ENCODE data around the gene KIAA0513.
"Not testable (repeated sequence)": the region's sequence is repeated elsewhere in the genome, so short reads cannot be mapped to it uniquely, and the experiment has no call there.

KIAA0513 gene

GRCh38 chr16:85096921-85097320 lies 69.3 kb downstream of the KIAA0513 start:
- no peak overlapping the region for H3K4me3 ChIP-seq (ENCODE audit: low read length)
- no peak for DNase-seq (ENCODE audit: low read depth, low spot score)

- DNase-seq (ENCODE audit: low read depth, low spot score): no peak
- no peak overlapping the region for H3K4me3 ChIP-seq (ENCODE audit: low read length)
Observed at GRCh38 chr16:85098565-85098964, 71.0 kb downstream of the KIAA0513 start.

GRCh38 chr16:85100265-85100664 lies 72.7 kb downstream of the KIAA0513 start:
- H3K4me3 ChIP-seq (ENCODE audit: low read length): no peak overlapping the region
- no peak for DNase-seq (ENCODE audit: low read depth, low spot score)

- no peak for DNase-seq (ENCODE audit: low read depth, low spot score)
- H3K4me3 ChIP-seq (ENCODE audit: low read length): no peak overlapping the region
Observed at GRCh38 chr16:85101956-85102630, 74.5 kb downstream of the KIAA0513 start.

- no peak for DNase-seq (ENCODE audit: low read depth, low spot score)
- no peak overlapping the region for H3K4me3 ChIP-seq (ENCODE audit: low read length)
Observed at GRCh38 chr16:85103114-85104079, 75.8 kb downstream of the KIAA0513 start.

- no peak overlapping the region for H3K4me3 ChIP-seq (ENCODE audit: low read length)
- DNase-seq (ENCODE audit: low read depth, low spot score): no peak
Observed at GRCh38 chr16:85104147-85104546, 76.6 kb downstream of the KIAA0513 start.

GRCh38 chr16:85104821-85105391 lies 77.3 kb downstream of the KIAA0513 start:
- peak; percentile 39 for DNase-seq (ENCODE audit: low read depth, low spot score)
- H3K4me3 ChIP-seq (ENCODE audit: low read length): no peak overlapping the region

- DNase-seq (ENCODE audit: low read depth, low spot score): no peak
- no peak overlapping the region for H3K4me3 ChIP-seq (ENCODE audit: low read length)
Observed at GRCh38 chr16:85105475-85105874, 77.9 kb downstream of the KIAA0513 start.

- H3K4me3 ChIP-seq (ENCODE audit: low read length): no peak overlapping the region
- DNase-seq (ENCODE audit: low read depth, low spot score): no peak
Observed at GRCh38 chr16:85107083-85107482, 79.5 kb downstream of the KIAA0513 start.

- no peak overlapping the region for H3K4me3 ChIP-seq (ENCODE audit: low read length)
- DNase-seq (ENCODE audit: low read depth, low spot score): no peak
Observed at GRCh38 chr16:85107532-85107931, 79.9 kb downstream of the KIAA0513 start.

GRCh38 chr16:85110105-85110504 lies 82.5 kb downstream of the KIAA0513 start:
- DNase-seq (ENCODE audit: low read depth, low spot score): no peak
- no peak overlapping the region for H3K4me3 ChIP-seq (ENCODE audit: low read length)

GRCh38 chr16:85111184-85111583 lies 83.6 kb downstream of the KIAA0513 start:
- no peak for DNase-seq (ENCODE audit: low read depth, low spot score)
- no peak overlapping the region for H3K4me3 ChIP-seq (ENCODE audit: low read length)

GRCh38 chr16:85112364-85112763 lies 84.8 kb downstream of the KIAA0513 start, which contains the start of gene CIBAR2:
Gene CIBAR2, minus strand, starts transcription at chr16:85112472. Its CDS starts 120 bp downstream, at chr16:85112352.
- H3K4me3 ChIP-seq (ENCODE audit: low read length): no peak within 1 kb of the TSS

GRCh38 chr16:85113168-85113733 lies 85.7 kb downstream of the KIAA0513 start:
- H3K4me3 ChIP-seq (ENCODE audit: low read length): no peak overlapping the region
- no peak for DNase-seq (ENCODE audit: low read depth, low spot score)

More at GRCh38 chr16:85112364-85112763, 84.8 kb downstream of the KIAA0513 start, which contains the start of gene CIBAR2:
- no peak for DNase-seq (ENCODE audit: low read depth, low spot score)

GRCh38 chr16:85113913-85114312 lies 86.3 kb downstream of the KIAA0513 start:
- H3K4me3 ChIP-seq (ENCODE audit: low read length): no peak overlapping the region
- no peak for DNase-seq (ENCODE audit: low read depth, low spot score)

- H3K4me3 ChIP-seq (ENCODE audit: low read length): peak overlapping the region; percentile 15; the same call in 1 of the 2 replicates
Observed at GRCh38 chr16:85114909-85115567, 87.4 kb downstream of the KIAA0513 start.

GRCh38 chr16:85117418-85117817 lies 89.8 kb downstream of the KIAA0513 start:
- no peak for DNase-seq (ENCODE audit: low read depth, low spot score)

More at GRCh38 chr16:85114909-85115567, 87.4 kb downstream of the KIAA0513 start:
- peak; percentile 39 for DNase-seq (ENCODE audit: low read depth, low spot score)

GRCh38 chr16:85120006-85120340 lies 92.4 kb downstream of the KIAA0513 start:
- DNase-seq (ENCODE audit: low read depth, low spot score): no peak

More at GRCh38 chr16:85117418-85117817, 89.8 kb downstream of the KIAA0513 start:
- no peak overlapping the region for H3K4me3 ChIP-seq (ENCODE audit: low read length)

GRCh38 chr16:85123441-85123840 lies 95.8 kb downstream of the KIAA0513 start:
- H3K4me3 ChIP-seq (ENCODE audit: low read length): not testable (repeated sequence)

More at GRCh38 chr16:85120006-85120340, 92.4 kb downstream of the KIAA0513 start:
- no peak overlapping the region for H3K4me3 ChIP-seq (ENCODE audit: low read length)

More at GRCh38 chr16:85123441-85123840, 95.8 kb downstream of the KIAA0513 start:
- not testable (repeated sequence) for DNase-seq (ENCODE audit: low read depth, low spot score)
